Stimulated activated CD4-positive, alpha-beta T cell treated with anti-CD3 and anti-CD28 coated beads, Interleukin-2, amount 100 ng/mL, for 48 hours (primary cell): ENCODE measurements around the gene POLR2J.

Experiments
- DNase-seq, 2 donors: peaks; one replicate each; pipeline ENCODE4 v3.0.0-alpha.2; 2020

Gene POLR2J

GRCh38 chr7:102434039-102434486, 44.7 kb downstream of the POLR2J start:
- no peak for DNase-seq

GRCh38 chr7:102433219-102434038, 45.3 kb downstream of the POLR2J start, which contains the start of gene ORAI2:
ORAI2 (plus strand) TSS chr7:102433575; CDS start chr7:102438957, 5,382 bp downstream.
- DNase-seq, result peak; percentile 77 to 84

GRCh38 chr7:102432442-102433218, 46.1 kb downstream of the POLR2J start:
- no peak for DNase-seq

GRCh38 chr7:102431617-102432298, 47.0 kb downstream of the POLR2J start:
- DNase-seq, result no peak

- DNase-seq, result no peak
Measured at GRCh38 chr7:102429141-102429899, 49.4 kb downstream of the POLR2J start.

- no peak for DNase-seq
Measured at GRCh38 chr7:102427019-102427405, 51.7 kb downstream of the POLR2J start.

GRCh38 chr7:102426268-102427018, 52.3 kb downstream of the POLR2J start:
- DNase-seq, result peak; percentile 67 to 69

GRCh38 chr7:102425639-102426267, 53.0 kb downstream of the POLR2J start:
- peak; percentile 71 to 72 for DNase-seq

- DNase-seq, result no peak
Measured at GRCh38 chr7:102424787-102425218, 53.9 kb downstream of the POLR2J start.

GRCh38 chr7:102424129-102424551, 54.6 kb downstream of the POLR2J start:
- DNase-seq, result no peak
